ENCODE measurements around the gene RNF138.
"Not testable (repeated sequence)": the region's sequence is repeated elsewhere in the genome, so short reads cannot be mapped to it uniquely, and the experiment has no call there.

RNF138 gene, protein sequence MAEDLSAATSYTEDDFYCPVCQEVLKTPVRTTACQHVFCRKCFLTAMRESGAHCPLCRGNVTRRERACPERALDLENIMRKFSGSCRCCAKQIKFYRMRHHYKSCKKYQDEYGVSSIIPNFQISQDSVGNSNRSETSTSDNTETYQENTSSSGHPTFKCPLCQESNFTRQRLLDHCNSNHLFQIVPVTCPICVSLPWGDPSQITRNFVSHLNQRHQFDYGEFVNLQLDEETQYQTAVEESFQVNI

DNA sequence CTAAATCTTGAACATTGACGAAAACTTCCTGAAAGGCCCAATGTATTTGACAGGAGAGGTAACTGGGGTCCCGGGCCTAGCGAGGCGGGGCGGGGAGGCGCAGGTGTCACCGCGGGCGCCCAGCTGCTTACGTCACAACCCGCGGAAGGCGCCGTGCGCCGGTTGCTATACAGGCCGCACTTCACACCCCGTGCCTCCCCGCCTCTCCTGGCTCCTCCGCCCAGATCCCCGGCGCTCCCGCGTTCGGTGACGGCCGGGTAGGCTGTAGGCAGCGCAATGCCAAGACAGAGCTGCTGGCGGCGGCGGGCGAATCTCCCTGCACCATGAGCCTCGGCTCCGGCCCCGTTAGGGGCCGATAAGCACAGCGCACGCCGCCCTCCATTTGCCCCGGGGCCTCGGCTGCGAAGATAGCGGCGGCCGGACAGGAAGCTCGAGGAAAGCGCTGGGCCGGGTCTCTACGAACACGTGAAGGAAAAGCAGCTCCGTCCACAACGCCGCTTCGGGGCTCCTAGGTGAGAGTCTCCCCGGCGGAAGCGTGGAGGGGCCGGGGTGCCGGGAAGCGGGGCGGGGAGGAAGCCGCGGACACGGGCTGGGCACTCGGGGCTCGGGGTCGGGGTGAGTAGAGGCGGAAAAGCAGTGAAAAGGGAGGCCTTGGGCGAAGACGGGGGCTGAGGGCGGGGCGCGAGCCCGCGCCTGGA, at the start of gene RNF138:
Gene RNF138 (plus strand): TSS at position 151 of the 698 bp plus-strand sequence. CDS start 903 bp downstream, outside the sequence.
- peak; percentile 80 for DNase-seq

DNA sequence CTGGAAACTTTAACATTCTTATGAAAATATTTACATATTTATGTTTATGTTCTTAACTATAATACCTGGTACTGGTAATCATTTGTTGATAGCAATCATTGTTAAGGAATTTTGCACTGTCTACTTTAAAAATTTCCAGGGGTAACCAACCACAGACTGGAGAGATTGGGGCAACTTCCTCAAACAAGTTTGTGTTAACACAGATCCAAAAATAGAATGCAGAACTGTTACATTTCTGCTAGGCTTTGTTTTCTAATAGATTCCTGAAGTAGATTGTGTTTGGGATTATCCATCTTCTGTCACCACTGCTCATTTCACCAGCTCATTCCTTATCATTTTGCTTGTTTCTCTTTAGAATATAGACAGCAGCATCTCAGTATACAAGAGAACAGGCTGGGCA, 49.3 kb upstream of the RNF138 start:
- no peak for DNase-seq

DNA sequence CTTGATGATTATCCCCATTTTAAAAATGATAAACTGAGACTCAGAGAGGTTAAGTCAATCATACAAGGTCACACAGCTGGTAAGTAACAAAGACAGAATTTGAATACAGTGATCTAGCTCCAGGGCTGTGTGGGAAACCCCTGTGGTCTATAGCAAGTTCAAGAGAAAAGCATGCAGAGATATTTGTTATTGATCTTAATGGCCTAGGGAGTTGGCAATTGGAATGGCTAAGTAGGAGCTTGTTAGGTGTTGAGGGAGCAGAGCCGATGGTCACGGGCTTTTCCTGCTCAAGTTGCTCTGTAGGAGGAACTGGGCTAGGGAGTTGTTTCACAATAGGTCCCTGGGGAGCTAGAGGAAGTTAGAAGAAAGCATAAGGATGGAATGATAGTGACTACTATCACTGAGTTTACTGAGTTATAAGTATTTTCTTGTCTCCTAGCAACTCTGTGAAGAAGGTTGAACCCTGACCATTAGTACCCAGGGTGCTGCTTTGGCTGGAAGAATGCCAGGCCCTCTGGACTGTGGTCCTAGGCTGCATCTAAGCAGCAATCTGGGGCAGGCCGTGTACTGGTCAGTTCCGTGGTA, 43.1 kb upstream of the RNF138 start:
- no peak for DNase-seq

DNA sequence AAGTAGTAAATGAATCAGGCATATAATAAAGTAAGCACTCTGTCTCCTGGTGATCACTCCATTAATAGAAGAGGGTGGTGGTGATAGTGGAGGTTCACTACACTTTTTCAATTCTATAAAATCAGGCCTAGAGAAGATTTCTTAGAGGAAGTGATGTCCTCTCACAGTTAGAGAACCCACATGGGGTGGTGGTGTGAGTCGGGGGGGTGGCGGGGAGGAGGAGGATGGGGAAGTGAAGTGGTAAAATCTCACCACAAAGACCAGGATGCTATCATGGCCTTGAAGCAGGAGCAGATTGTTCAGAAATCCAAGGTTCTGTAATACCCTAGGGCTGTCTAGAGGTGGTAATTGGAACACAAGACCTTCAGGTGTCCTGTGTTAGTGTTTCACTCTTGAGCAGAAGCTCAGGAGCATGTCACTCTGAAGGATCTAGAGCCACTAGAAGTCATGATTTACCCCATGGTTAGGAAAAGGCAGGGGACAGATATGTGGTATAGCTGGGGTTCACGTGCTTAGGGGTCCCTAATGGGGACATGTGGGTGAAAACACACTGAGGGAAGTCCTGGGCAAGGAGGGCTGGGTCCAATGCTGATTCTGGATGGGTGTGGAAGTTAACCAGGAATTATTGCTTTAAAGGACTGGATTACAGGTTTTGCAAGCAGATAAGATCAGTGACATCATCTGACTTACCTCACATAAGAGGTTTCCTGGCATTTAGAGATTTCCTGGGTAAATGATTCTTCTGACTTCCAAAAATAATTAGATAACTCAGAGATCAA, 42.1 kb upstream of the RNF138 start:
- no peak for DNase-seq

DNA sequence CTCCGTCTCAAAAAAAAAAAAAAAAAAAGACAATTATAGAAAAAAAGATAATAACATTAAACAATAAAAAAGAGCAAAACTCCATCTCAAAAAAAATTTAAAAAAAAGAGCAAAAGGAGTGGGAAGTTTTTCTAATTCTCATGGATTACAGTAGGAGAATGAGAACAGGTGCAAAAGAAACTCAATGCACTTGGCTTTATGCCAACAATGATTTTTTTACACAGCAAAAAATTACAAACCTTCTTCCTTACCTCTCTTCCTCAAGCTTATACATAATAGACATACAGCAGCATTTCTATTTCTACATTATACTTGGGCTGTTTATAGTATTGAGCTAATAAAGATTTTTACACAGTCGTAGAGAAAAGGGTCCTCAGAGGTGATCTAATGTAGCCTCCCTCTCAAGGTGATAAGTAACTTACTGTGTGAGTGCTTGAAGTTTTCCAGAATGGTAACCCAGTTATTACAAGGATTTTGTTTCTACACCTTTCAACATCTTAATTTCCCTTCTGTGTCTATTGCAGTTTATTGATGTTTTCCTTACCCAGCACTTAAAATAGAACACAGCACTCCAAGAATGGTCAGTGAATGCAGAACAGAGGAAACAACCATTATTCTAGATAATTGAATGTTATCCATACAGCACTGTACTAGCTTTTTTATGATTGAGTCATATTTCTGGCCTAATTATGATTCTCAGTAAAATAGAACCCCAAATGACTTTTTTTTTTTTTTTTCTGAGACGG, 34.9 kb upstream of the RNF138 start:
- DNase-seq, result no peak

- no peak for DNase-seq
These were observed 34.0 kb upstream of the RNF138 start for GRCh38 chr18:32057624-32058165.

DNA sequence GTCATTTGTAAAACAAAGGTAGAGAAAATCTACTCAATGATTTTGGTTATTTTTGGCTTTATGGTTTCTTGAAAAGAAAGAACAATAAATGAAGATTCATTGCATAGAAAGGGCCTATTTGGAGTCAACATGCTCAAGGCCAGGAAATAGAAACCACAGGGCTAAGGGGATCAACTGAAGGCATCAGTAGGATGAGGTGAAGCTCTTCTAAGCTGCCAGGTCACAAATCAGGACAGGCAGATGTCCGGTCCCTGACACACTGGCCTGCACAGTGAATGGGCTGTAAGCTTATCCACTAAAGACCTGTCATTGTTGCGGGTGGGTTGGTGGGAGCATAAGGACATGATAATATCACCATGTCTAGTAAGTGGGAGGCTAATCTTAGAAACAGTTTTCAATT, 31.6 kb upstream of the RNF138 start:
- no peak for DNase-seq

DNA sequence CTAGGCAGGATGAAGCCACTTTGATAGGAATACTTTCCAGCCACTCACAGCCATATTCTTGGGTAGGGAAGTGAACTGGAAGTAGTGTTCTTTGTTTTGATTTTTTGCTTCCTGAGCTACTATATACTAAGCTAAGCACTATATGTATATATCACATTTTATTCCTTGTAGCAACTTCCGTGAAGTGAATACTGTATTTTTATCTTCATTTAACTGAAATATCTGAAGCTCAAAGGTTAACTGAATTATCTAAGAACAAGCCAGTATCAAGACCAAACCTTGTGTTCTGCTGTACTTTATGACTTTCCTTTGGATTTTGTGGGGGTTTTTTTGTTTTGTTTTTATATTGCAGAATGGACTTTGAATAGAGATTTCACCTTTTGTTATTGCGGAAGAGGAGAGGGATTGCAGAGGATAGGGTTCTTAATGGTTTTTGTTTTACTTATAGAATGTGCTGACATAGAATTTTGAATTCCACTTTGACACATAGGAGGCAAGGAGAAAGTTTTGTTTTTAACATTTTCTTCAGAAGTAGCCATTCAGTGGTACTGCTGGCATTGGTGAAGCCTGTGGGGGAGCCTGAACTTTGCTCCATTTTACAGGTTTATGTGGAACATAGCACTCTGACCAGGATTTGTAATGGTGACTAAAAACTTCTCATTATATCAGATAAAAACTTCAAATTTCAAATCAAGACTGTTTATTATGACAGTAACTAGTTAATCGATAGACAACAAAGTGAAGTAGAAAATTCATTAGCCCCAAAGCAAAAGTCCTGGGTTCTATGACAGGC, 24.1 kb upstream of the RNF138 start:
- DNase-seq, result no peak

DNA sequence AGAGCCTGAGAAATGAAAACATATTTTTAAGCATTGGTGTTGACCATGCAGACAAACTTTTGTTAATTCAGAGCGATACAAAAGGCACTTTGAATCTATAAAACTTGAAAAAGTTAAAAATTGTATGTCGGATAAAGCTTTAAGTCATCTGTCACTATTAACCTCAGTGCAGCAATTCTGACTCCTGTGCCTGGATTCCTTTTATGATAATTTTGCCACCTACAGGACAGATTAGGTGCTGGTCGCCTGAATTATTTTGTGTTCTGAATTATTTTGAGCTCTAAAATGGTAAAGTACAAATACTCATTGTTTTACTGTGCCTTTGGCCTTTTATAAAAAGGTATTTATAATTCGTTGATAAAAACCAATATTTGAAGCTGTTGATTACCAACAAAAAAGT, 19.4 kb upstream of the RNF138 start:
- DNase-seq, result no peak

GRCh38 chr18:32074206-32074605, 17.5 kb upstream of the RNF138 start:
- no peak for DNase-seq

DNA sequence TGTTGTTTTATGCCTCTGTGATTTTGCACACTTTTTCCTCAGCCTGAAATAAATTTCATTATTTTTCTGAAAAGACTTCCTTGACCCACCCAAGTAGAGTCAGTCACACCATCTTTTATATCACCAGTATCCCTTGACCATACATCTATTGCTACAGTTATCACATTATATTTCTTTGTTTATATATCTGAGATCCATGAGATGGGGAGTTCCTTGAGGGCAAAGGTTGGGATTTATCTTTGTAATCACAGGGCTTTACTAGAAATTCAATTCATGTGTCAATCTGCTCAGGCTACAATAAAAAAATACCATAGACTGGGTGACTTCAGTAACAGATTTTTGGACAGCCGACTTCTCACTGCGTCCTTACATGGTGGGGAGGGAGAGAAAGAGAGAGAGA, 12.8 kb upstream of the RNF138 start:
- no peak for DNase-seq

DNA sequence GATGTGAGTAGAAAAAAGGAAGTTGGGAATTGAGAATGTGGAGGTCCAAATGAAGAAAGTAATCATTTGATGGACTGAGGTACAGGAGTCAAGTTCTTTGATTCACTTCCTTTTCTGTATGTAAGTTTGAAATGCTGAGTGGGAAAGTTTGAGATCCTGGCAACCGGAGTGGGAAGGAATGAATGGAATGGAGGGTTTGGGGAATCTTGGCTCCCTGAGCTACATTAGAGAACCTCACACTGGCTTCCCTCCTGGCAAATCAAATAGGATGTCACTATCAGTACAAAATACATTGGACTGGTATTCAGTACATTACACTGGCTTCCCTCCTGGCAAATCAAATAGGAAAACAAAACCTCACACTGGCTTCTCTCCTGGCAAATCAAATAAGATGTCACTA, 9.8 kb upstream of the RNF138 start:
- DNase-seq, result no peak

- DNase-seq, result no peak
These were observed 7.9 kb upstream of the RNF138 start for GRCh38 chr18:32083781-32084180.

DNA sequence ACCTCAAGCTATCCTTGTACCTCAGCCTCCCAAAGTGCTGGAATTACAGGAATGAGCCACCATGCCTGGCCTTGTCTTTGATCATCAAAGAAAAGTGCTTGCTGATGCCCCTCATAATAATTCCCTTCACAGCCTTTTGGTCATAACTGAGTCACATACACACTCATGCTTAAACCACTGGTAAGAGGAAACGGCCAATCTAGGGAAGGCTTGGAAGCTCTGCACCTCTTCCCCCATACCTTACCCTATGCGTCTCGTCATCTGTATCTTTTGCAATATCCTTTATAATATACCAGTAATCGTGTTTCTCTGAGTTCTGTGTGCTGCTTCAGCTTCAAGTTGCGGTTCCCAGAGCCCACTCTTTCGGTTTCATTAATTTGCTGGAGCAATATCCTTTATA, 4.8 kb upstream of the RNF138 start:
- no peak for DNase-seq

GRCh38 chr18:32090831-32091230, 843 bp upstream of the RNF138 start:
- not testable (repeated sequence) for DNase-seq

DNA sequence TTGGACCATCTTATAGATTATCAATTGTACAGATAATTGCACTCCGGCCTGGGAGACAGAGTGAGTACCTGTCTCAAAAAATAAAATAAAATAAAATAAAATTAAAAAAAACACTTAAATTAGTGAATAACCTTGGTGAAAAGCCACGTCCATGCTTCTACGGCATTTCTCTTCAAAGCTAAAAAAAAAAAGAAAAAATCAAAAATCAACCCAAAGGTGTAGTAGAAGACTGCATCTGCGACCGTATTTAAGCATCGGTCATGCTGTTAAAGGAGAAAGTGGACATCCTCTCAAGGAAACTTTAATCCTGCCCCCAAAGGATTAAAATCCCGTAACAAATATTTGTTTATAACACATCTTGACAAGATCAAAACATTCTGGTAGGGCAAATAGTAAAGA, 350 bp upstream of the RNF138 start:
- DNase-seq, result no peak

GRCh38 chr18:32092422-32093101, 888 bp downstream of the RNF138 start:
- DNase-seq, result peak; percentile 96

DNA sequence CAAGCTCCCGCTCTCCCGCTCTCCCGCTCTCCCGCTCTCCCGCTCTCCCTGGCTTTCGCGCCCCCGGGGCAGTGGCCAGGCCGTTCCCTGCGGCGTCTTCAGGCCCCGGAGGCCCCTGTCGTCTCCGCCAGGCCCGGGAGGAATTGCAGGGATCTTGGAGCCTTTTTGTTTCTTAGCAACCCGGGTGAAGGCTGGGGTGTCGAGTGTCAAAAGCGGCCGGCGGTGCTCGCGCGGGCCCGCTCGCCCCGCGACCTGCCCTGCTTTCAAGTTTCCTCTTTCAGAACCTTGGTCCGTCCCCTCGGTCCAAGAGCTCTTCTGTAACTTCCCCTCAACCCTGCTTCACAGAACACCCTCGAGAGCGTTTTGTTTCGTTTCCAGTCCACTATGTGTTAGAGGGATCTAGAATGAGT, 1.4 kb downstream of the RNF138 start:
- peak; percentile 34 for DNase-seq

DNA sequence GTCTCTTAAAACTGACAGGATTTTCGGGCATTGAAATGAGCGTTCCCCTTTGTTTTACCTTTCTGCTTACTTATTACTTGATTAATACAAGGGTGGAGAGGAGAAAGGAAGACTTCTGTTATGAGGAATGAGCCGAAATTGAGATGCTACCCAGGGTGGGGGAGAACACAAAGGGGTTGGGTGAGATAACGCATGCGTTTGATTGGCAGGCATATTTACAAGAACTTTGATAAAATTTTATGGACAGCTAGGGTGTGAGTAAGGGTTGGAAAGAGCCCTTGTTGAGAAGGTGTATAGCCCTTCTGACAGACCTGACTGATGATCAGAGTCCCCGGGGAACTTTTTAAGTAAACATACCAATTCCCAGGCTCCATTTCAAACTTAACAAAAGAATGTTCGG, 1.8 kb downstream of the RNF138 start:
- DNase-seq, result no peak

- DNase-seq, result no peak
These were observed 3.7 kb downstream of the RNF138 start for GRCh38 chr18:32095192-32095899.

- no peak for DNase-seq
These were observed 4.2 kb downstream of the RNF138 start for GRCh38 chr18:32095900-32096229.

All from NCI-H774 (cell line).